Embryonic facial prominence (tissue), 1 donor: ENCODE measurements around the gene TUBB4B.
"Not testable (repeated sequence)": the region's sequence is repeated elsewhere in the genome, so short reads cannot be mapped to it uniquely, and the experiment has no call there.

Source experiments
- DNase-seq: peaks from one replicate; pipeline ENCODE4 v3.0.0-alpha.2; 2016; ENCODE audit errors: extremely low spot score

TUBB4B gene

DNA sequence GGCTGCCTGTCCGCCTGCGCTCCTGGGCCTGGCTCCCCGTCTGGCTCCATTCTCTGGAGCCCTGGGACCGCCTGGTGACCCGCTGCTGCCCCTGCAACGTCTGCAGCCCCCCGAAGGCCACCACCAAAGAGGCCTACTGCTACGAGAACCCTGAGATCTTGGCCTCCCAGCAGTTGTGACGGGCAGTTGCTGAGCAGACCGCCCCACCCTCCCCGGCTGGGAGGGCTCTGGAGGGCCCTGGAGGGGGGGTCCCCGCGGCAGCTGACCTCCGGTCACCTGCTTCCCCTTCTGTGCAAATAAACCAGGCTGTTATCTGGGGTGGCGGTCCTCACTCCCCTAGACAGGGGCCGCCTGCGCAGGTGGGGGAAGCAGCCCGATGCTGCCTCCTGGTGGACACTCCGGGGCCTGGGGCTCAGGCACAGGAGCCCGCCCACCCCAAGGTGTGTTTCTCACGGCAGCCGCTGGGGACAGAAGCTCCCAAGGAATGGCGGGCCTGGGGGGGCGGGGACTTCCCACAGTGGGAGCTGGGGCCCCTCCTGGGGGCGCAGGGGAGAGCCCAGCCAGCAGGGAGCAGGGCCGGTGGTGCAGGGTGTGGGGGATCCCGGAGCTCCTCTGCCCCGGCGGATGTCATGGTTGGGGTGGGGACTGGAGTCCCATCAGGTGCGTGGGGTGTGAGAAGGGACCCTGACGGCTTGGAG, 4.7 kb upstream of the TUBB4B start:
- DNase-seq: peak; percentile 40

DNA sequence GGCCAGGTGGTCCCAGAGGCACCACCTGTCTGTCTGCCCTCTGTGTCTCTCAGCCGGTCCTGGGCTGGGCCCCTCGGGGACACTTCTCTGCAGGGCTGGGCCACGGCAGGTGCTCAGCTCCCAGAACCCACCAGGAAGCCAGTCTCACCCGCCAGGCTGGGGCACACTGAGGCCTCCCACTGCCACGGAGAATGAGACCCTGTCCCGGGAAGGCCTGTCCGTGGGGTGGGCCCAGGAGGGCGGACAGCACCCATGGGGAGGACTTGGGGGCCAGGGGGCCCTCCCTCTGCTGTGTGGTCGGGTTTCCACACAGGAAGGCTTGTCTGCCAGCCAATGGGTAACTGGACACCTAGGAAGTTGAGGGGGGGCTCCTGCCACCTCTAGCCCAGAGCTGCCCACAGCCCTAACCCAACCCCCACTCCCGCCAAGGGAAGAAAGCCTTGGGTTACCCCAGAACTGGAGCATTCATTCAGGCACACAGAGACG, 4.1 kb upstream of the TUBB4B start:
- no peak for DNase-seq

- no peak for DNase-seq
These were observed 3.0 kb upstream of the TUBB4B start for GRCh38 chr9:137237759-137238726.

DNA sequence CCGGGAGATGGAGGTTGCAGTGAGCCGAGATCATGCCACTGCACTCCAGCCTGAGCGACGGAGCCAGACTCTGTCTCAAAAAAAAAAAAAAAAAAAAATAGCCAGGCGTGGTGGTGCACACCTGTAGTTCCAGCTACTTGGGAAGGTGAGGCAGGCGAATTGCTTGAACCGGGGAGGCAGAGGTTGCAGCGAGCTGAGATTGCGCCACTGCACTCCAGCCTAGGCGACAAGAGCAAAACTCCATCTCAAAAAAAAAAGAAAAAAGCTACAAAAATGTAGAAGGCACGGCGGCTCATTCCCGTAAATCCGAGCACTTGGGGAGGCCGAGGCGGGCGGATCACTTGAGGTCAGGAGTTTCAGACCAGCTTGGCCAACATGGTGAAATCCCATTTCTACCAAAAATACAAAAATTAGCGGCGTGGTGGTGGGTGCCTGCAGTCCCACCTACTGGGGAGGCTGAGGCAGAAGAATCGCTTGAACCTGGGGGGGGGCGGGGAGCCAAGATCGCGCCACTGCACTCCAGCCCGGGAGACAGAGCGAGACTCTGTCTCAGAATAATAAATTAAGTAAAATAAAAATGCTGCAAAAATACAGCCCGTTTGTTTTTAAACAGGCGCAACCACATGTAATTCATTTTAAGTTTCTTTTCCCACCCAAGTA, 1.4 kb upstream of the TUBB4B start:
- DNase-seq: not testable (repeated sequence)

GRCh38 chr9:137240318-137240840, 708 bp upstream of the TUBB4B start:
- DNase-seq: no peak

GRCh38 chr9:137241490-137242268, 592 bp downstream of the TUBB4B start:
- DNase-seq: no peak

GRCh38 chr9:137242269-137243203, 1.4 kb downstream of the TUBB4B start:
- DNase-seq: no peak

DNA sequence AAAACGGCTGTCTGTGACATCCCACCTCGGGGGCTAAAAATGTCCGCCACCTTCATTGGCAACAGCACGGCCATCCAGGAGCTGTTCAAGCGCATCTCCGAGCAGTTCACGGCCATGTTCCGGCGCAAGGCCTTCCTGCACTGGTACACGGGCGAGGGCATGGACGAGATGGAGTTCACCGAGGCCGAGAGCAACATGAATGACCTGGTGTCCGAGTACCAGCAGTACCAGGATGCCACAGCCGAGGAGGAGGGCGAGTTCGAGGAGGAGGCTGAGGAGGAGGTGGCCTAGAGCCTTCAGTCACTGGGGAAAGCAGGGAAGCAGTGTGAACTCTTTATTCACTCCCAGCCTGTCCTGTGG, 2.2 kb downstream of the TUBB4B start:
- DNase-seq: not testable (repeated sequence)

- no peak for DNase-seq
These were observed 2.8 kb downstream of the TUBB4B start for GRCh38 chr9:137243626-137244485.

DNA sequence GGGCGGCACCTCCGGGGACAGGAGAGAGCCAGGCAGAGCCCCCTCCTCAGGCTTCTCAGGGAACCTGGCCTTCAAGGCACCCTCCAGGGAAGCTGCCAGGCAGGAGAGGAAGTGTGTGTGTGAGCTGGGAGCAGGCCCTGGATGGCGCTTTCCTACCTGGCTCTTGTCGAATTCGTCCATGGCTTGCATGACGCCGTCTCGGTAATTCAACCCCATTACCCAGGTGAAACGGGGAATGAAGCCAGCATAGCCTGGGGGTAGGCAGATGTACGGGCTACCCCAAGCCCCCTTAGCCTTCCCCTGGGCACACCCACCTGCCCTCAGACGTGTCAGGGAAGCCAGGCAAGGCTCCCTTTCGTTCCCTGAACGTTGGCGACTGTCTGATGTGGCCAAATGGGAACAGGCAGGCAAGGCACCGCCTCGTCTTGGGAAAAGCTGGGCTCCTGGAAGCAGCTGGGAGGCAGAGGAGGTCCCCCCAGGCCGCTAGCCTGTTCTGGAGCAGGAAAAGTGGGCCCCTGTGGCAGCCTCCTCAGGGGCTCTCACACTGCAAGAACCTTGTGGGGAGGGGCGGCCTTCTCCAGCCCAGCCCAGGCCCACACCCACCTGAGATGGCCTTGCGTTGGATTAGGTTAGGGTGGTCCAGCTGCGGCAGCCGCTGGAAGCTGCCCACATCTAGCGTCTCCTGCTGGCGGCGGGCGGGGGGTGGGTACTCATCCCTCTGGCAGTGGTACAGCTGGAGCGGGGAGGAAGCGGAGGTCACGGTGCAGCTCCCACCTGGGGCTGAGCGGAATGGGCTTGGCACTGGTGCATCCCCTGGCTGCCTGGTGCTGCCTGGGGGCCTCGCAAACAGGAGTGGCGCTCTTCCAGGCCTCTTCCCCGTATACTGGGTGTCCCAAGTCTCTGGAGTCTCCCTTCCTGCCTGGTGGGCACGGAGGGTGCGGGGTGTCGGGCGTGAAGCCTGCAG, 3.7 kb downstream of the TUBB4B start:
- no peak for DNase-seq

DNA sequence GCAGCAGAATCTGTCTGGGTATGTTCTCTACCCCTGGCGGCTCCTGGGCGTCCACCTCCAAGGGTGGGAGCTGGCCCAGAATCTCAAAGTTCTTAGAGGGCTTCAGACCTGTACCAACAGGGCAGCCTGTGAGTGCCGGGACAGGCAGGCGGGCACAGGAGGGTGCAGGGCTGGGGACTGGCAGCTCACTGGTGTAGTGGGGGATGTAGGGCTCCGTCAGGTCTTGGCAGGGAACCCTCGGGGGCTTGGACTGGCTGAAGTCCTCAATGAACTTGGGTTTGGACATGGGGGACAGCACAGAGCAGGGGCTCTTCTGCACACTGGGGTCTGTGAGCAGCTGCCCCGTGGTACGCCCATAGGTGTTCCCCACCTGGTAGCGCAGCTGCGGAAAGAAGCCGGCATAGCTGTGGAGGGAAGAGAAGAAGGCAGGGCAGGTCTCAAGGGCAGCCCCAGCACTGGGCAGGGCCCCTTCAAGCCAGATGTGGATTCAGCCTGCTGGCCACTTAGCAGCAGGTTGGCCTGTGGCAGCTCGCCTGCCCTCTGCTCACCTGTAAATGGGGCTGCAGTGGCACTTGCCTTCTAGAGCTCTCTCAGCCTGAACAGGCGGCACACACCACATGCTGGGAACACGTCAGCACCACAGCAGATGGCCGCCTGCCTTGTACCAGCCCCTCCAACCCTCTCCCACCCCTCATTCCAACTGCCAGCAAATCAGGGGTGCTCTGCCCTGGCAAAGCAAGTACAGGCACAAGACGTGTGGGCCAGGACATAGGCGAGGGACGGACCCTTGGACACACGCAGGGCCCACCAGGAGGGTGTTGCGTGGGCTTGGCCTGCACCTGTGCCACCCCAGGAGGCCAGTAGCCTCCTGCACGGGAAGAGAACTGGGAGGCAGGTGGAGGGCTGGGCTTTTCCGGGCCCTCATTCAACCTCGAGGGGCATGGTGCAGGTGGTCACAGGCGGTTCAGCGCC, 4.6 kb downstream of the TUBB4B start:
- no peak for DNase-seq

- DNase-seq: no peak
These were observed 6.2 kb downstream of the TUBB4B start for GRCh38 chr9:137247135-137247915.

GRCh38 chr9:137247916-137248175, 6.8 kb downstream of the TUBB4B start:
- DNase-seq: no peak

GRCh38 chr9:137250329-137251193, 9.5 kb downstream of the TUBB4B start:
- no peak for DNase-seq

DNA sequence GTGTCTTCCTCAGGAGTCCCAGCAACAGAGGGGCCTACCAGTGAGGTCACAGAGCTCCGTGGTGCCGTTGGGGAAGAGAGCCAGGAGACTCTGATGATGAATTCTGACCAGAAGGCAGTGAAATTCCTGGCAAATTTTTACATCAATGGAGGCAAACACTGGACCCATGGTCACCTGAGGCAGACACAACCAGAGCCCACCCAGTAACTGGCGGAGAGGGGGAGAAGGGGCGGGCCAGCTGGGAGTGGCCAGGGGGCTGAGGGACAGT, 10.0 kb downstream of the TUBB4B start, which contains the start of gene STPG3:
Gene STPG3 (plus strand): TSS at position 93 of the 268 bp plus-strand sequence. CDS start 1 bp downstream, at position 94.
- no peak for DNase-seq
